HG03558 (cell line): Measurements from ENCODE around the gene HDAC4.

ENCODE experiments used
- ATAC-seq: cut with Tn5 transposase; IDR thresholded peaks from one replicate; pipeline ENCODE4 v1.9.1; 2021; ENCODE audit warnings: moderate number of reproducible peaks; ENCODE audit not compliant: unreplicated experiment; ENCODE audit errors: extremely low read depth

The HDAC4 gene

DNA sequence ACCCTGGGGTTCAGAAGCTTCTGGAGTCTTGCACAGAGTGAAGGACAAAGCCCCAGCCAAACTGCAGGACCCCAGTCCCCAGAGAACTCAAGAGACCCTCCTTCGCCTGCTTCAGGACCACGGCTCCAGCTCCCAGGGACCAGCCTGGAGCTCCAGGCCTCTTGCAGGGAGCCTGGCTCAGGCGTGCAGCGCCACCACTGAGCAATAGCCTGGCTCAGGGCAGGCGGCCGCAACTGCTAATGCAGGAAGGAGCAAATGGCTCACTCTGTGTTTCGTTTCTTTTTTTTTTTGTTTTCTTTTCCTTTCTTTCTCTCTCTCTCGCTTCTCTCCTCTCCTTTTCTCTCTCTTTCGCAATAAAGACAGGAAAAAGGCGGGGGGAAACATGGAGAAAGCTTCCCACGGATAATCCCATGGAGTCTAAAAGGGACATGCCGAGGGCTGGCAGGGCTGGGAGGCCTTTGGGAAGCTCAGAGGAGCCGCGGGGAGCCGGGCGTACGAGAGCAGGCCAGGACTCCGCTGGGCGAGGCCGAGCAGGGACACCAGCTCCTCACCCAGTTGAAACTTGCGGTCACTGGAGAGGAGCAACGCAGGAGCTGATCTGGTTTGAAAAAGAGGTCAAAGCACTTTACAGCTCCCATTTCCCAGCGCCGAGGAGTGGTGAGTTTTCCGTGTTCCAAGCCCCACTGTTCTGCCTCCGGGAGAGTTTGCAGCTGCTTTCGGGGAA, 308.1 kb downstream of the HDAC4 start:
- no peak for ATAC-seq

DNA sequence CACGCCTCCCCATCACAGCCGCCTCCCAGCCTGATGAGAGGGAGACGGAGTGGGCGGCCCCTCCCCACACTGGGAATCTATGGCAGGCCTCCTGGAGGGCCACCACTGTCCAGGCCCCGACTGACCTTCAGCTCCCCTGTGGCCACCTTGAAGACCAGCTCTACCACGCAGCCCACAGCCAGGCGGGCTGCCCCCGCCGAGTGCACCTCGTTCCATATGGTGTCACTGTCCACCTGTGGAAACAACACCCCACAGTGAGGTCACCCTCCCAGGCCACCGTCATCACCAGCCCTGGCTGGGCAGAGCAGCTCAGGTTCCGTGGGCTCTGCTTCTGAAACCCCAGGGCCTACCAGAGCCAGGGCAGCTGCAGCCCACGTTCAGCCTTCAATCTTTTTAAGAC, 310.9 kb downstream of the HDAC4 start:
- no peak for ATAC-seq

DNA sequence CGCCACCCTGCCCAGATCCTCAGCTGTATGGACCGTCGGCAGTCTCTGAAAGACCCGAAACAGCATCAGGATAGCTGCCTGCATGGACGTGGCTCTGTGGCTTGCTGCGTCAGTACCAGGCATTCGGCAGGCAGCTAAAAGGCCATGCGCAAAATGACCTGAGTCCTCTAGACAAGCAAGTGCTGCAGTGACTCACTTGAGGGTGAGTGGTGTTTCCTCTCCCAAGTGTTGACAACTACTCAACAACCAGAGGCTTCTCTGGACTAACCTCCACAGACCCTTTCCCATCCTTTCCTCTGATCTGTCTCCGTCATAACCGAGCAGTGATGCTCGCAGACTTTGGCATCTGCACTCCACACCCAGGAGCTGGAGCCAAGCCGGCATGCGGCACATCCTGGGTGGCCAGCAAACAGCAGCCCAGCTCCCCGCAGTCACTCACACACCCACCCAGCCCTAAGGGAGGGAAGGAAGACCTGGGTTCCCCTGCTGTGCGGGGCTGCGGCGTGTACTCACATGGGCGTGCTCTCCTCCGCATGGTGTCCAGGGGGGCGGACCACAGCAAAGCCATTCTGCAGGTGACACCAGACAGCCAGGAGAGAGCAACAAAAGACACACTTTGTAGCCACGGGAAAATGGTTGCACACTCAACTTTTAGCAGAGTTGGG, 313.6 kb downstream of the HDAC4 start:
- ATAC-seq, result no peak

DNA sequence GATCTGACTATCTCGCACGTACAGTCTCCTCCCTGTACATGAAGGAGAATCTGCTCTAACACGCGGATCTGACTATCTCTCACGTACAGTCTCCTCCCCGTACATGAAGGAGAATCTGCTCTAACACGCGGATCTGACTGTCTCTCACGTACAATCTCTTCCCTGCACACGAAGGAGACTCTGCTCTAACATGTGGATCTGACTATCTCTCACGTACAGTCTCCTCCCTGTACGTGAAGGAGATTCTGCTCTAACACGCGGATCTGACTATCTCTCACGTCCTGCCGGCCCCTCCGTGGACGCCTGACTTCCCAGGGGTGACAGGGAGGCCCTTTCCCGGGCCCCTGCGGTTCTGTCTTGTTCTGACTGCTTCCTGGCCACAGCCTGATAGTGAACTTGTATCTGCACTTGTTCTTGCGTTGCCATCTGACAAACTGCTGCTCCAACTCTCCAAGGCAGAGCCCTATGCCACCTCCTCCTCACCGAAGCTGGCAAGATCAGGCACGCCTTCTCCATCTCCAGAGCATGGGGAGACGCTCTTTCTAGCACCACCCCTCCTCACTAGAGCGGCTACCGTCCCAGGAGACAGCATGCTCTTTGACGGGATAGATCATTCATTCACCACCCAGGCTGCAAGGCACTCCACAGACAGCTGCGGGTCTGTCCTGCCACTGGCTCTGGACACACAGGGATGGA, 314.3 kb downstream of the HDAC4 start:
- no peak for ATAC-seq

DNA sequence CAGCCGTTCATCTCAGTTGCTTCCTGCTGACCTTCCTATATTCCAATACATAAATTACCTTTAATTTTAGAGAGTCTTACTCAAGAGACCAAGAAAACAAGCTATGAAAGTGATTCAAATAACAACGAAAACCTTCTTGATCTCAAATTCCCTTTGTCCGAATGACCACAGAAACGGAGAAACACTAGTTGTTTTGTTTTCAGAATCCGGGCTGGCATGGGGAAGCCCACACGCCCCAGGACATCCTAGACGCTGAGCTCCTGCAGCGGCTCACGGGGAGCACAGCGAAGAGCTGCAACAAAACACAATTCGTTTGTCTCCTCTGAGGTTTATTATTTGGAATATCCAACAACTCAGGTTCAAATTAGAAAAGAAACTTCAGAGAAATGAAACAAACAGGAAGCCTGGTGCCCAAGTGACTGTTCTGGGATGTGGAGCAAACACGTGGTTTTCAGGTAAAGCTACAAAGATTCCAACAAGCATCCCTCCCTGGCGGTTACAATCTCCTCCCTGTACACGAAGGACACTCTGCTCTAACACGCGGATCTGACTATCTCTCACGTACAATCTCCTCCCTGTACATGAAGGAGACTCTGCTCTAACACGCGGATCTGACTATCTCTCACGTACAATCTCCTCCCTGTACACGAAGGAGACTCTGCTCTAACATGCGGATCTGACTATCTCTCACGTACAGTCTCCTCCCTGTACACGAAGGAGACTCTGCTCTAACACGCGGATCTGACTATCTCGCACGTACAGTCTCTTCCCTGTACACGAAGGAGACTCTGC, 315.4 kb downstream of the HDAC4 start:
- ATAC-seq, result no peak

- ATAC-seq, result no peak
These were observed 316.8 kb downstream of the HDAC4 start for GRCh38 chr2:239084007-239084406.

- ATAC-seq, result no peak
These were observed 318.4 kb downstream of the HDAC4 start for GRCh38 chr2:239082425-239082824.

DNA sequence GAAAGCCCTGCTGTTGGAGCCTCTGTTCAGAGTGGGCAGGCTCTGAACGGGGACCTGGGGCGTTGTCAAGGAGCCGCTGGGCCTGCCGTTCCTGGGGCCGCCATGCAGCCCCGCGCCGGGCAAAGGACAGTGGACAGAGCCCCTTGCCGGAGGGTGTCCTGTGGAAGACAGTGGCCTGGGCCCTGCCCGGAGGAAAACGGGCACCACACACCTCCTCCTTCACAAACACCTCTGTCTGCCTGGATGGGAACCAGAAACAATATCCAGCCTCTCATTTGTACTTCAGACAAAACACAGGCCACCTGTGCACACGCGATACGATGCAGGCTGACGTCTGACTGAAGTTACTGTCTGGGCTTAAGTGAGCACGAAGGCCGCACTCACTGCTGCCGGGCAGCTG, 319.2 kb downstream of the HDAC4 start:
- ATAC-seq, result no peak

DNA sequence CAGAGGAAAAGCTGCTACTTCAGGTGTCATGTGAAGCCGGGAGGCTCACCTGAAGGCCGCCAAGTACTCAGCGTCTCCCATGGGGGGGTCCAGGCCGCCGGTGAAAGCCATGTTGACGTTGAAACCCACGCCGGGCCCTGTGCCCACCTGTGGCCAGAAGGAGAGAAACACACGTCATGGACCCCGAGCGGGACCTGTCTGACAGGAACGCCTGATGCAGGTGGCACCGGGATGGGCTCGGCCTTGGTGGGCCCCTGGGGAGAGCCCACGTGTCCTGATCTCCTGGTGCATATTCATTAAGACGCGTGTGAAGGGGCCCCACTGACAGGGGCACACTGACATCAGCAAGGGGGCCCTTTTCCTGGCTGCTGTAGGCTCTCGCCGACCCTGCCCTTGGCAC, 319.8 kb downstream of the HDAC4 start:
- no peak for ATAC-seq

DNA sequence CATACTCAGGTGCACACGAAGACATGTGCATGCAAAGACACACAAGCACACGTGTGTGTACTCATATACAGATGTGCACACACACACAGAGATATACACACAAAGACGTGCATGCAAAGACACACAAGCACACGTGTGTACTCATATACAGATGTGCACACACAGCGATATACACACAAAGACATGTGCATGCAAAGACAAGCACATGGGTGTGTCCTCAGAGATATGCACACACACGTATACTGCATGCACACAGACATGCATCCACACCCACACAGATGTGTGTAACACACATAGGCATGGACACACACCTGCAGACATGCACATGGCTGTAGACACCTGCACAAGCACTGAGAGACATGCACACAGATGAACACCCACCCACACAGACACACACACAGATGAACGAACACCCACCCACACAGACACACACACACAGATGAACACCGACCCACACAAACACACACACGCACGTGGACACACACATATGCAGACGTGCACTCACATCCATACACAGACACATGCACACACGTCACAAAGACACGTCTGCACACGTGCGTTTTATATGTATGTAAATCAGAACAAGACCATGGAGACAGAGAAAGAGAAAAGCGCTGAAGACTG, 321.0 kb downstream of the HDAC4 start:
- no peak for ATAC-seq

GRCh38 chr2:239078128-239078924, 322.5 kb downstream of the HDAC4 start:
- ATAC-seq, result no peak

DNA sequence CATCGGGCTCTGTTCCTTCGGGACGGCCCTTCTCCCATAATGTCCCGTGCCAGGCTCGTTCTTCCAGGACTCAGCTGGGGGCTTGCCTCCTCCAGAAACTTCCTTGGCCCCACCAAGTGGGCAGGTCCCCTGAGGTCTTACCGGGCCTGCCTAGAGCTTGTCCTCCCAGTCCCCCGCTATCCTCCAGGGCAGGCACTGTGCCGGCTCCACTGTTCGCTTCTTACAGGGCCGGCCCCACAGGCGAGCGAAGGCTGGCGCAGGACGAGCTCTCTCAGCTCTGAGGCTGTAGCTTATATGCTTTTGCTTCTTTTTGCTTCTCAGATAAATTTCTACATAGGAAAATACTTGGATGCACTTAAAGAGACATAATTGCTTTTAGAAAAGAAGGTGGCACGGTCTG, 323.6 kb downstream of the HDAC4 start:
- ATAC-seq, result no peak

DNA sequence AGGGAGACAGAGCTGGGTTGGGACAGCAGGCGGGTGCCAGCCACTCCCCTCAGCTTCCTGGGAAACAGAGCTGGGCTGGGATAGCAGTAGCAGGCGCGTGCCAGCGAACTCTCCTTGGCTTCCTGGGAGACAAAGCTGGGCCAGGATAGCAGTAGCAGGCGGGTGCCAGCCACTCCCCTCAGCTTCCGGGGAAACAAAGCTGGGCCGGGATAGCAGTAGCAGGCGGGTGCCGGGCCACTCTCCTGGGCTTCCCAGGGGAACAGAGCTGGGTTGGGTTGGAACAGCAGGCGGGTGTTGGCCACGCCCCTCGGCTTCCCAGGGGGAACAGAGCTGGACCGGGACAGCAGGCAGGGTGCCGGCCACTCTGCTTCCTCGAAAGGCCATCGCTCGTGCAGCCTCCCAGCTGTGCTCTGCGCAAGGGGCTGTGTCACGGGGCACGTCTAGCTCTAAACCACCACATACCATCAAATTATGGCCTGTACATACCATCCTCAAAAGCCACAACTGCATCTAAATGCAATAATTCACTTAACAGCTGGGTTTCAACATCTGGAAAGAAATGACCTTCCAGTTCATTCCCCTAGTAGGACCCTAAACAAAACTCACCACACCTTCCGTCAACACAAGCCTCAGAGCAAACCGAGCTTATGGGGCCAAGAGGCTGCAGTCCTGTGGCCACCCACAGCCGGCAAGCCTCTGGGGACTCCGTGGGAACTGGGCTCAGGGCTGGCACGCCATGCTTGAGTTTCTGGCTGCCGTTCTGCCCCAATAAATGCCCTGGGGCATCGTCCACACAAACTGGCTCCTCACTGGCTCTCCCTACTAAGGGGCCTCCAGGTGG, 324.7 kb downstream of the HDAC4 start:
- no peak for ATAC-seq

- ATAC-seq, result no peak
These were observed 326.9 kb downstream of the HDAC4 start for GRCh38 chr2:239073745-239074530.

- ATAC-seq, result no peak
These were observed 327.6 kb downstream of the HDAC4 start for GRCh38 chr2:239073270-239073669.

DNA sequence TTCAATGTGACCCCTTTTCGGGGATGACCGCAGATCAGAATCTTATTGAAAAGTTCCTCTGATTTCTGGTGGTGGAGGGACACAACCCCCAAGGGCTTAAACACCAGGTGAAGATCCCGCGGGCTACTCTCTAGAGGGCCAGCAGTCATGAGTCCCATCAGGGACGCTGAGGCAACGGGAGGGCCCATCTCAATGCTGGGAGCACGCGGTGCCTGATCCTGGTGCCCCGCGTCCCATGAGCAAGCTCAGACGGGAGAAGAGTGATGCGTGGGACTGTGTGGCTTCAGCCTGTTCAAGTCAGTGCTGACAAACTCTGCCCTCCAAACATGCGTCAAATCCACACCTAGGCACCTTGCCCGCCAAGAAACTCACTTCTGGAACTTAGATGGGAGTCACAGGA, 328.0 kb downstream of the HDAC4 start:
- no peak for ATAC-seq

DNA sequence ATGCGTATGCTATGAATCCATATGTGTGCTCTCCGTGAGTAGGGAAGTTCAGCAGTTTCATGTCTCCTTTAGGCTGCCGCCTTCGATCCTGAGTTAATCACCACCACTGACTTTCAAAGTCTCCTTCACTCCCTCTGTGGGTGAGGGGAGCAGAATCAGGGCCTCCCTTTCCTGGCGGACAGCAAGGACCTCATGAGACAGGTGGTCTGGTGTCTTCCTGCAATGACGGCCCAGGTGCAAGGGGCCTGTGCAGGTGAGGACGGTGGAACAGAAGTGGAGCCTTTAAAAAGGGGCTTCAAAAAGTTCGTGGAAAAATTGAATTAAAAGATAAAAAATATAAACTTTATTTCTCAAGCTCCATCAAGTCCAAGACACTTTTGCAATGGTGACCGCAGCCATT, 330.4 kb downstream of the HDAC4 start:
- ATAC-seq, result no peak
